ENCODE data around the gene SLC7A6OS.

SLC7A6OS gene

DNA sequence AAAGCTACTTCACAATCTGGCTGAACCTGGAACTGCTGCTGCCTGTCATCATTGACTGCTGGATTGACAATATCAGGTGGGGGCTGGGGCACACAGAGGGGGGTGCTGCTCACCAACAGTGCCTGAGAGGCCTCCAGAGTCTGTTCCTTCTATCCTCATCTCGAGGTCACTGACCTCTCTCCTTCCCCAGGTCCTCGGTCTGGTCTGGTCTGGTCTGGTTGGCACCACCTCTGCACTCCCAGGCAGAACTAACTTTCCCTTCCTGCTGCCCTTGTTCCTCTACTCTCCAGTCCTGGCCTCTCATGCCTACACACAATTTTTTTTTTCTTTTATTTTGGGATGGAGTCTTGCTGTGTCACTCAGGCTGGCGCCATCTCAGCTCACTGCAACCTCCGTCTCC lies 61.4 kb downstream of the SLC7A6OS start:
- DNase-seq = no peak
